HepG2 (cell line): Measurements from ENCODE around the gene ICAM5. TPM values are rescaled to one million over a fixed set of nuclear protein-coding genes. Genes with fewer than 3 reads are reported as not detected.

Source experiments
- HES4 ChIP-seq: sonication (generic); formaldehyde crosslinking; IDR thresholded peaks from 2 replicates; pipeline ENCODE4 v1.9.0; 2021; ENCODE audit warnings: mild to moderate bottlenecking, missing genetic modification reagents, borderline replicate concordance
- HOXD1 ChIP-seq: sonication (generic); formaldehyde crosslinking; IDR thresholded peaks from 2 replicates; pipeline ENCODE4 v1.5.0; 2020; ENCODE audit warnings: missing genetic modification reagents
- JUNB ChIP-seq: sonication (generic); formaldehyde crosslinking; IDR thresholded peaks from 2 replicates; pipeline ENCODE4 v1.8.0; 2022; ENCODE audit warnings: missing genetic modification reagents, mild to moderate bottlenecking, borderline replicate concordance
- POLR2A ChIP-seq, 2 experiments: IDR thresholded peaks; 2 replicates each; pipeline ENCODE4 v1.6.1; 2011; ENCODE audit warnings: low read depth in 2 of 2, low read length in 2 of 2, mild to moderate bottlenecking in 1 of 2, moderate library complexity in 1 of 2; ENCODE audit not compliant: insufficient read depth in 1 of 2
- RXRA ChIP-seq: sonication (generic); formaldehyde crosslinking; IDR thresholded peaks from 2 replicates; pipeline ENCODE4 v1.5.1; 2020; ENCODE audit warnings: missing genetic modification reagents
- ZBTB46 ChIP-seq: sonication (generic); formaldehyde crosslinking; IDR thresholded peaks from 2 replicates; pipeline ENCODE4 v1.4.0; 2020; ENCODE audit warnings: mild to moderate bottlenecking, missing genetic modification reagents, borderline replicate concordance
- ZNF839 ChIP-seq: sonication (generic); formaldehyde crosslinking; IDR thresholded peaks from 2 replicates; pipeline ENCODE4 v1.4.0; 2020; ENCODE audit warnings: missing genetic modification reagents, mild to moderate bottlenecking, borderline replicate concordance
- polyA plus RNA-seq, 8 experiments: library from polyadenylated mRNA; depleted of rRNA in 3 of 8; stranded (reverse) in 7 of 8; unstranded in 1 of 8; fragments of >200 nt; fragmentation: Illumina TruSeq in 4 of 8; extraction: Trizol in 4 of 8; gene quantifications; 2 replicates each; pipeline versions ENCODE4 v1.2.1 to v1.2.3, GENCODE V29; 2011 to 2016; ENCODE audit warnings: low read depth in 4 of 8, missing spikeins in 1 of 8, mixed read lengths in 1 of 8; ENCODE audit not compliant: insufficient read depth in 1 of 8
- total RNA-seq, 5 experiments: library from RNA; depleted of rRNA; stranded (reverse); fragments of >200 nt; fragmentation: Illumina TruSeq; extraction: Trizol; gene quantifications; 2 replicates each; pipeline ENCODE4 v1.2.3, GENCODE V29; 2016; ENCODE audit warnings: low read depth in 1 of 5
- TF ChIP-seq, protein P1 (sequence below), 2 experiments: fragments of 450-650 bp in 1 of 2; sonication (generic) in 1 of 2; formaldehyde crosslinking in 1 of 2; IDR thresholded peaks; 2 replicates each; pipeline versions ENCODE4 v1.6.1 to v1.8.0; 2016 to 2022; ENCODE audit warnings: antibody characterized with exemption in 1 of 2, mild to moderate bottlenecking in 1 of 2, missing genetic modification reagents in 1 of 2
- TF ChIP-seq, protein P2 (sequence below): sonication (generic); formaldehyde crosslinking; IDR thresholded peaks from 2 replicates; pipeline ENCODE4 v1.5.0; 2020; ENCODE audit warnings: mild to moderate bottlenecking, missing genetic modification reagents
- TF ChIP-seq, protein P3 (sequence below): sonication (generic); formaldehyde crosslinking; IDR thresholded peaks from 2 replicates; pipeline ENCODE4 v1.5.1; 2020; ENCODE audit warnings: missing genetic modification reagents, mild to moderate bottlenecking, borderline replicate concordance

Gene ICAM5
- total and polyA plus RNA-seq, 2 of the 13 experiments (the other 11 are each of a cell fraction or from before 2014, with no cell fraction given) = 0.46 to 1.6 TPM

DNA sequence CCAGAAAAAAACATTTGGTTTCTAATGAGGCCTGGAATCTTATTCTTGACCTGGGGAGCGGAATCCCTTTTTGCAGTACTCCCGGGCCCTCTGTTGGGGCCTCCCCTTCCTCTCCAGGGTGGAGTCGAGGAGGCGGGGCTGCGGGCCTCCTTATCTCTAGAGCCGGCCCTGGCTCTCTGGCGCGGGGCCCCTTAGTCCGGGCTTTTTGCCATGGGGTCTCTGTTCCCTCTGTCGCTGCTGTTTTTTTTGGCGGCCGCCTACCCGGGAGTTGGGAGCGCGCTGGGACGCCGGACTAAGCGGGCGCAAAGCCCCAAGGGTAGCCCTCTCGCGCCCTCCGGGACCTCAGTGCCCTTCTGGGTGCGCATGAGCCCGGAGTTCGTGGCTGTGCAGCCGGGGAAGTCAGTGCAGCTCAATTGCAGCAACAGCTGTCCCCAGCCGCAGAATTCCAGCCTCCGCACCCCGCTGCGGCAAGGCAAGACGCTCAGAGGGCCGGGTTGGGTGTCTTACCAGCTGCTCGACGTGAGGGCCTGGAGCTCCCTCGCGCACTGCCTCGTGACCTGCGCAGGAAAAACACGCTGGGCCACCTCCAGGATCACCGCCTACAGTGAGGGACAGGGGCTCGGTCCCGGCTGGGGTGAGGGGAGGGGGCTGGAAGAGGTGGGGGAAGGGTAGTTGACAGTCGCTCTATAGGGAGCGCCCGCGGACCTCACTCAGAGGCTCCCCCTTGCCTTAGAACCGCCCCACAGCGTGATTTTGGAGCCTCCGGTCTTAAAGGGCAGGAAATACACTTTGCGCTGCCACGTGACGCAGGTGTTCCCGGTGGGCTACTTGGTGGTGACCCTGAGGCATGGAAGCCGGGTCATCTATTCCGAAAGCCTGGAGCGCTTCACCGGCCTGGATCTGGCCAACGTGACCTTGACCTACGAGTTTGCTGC lies 2.7 kb upstream of the ICAM5 start, which contains the start of gene ICAM4 (continued):
- TF ChIP-seq, protein P1, sequence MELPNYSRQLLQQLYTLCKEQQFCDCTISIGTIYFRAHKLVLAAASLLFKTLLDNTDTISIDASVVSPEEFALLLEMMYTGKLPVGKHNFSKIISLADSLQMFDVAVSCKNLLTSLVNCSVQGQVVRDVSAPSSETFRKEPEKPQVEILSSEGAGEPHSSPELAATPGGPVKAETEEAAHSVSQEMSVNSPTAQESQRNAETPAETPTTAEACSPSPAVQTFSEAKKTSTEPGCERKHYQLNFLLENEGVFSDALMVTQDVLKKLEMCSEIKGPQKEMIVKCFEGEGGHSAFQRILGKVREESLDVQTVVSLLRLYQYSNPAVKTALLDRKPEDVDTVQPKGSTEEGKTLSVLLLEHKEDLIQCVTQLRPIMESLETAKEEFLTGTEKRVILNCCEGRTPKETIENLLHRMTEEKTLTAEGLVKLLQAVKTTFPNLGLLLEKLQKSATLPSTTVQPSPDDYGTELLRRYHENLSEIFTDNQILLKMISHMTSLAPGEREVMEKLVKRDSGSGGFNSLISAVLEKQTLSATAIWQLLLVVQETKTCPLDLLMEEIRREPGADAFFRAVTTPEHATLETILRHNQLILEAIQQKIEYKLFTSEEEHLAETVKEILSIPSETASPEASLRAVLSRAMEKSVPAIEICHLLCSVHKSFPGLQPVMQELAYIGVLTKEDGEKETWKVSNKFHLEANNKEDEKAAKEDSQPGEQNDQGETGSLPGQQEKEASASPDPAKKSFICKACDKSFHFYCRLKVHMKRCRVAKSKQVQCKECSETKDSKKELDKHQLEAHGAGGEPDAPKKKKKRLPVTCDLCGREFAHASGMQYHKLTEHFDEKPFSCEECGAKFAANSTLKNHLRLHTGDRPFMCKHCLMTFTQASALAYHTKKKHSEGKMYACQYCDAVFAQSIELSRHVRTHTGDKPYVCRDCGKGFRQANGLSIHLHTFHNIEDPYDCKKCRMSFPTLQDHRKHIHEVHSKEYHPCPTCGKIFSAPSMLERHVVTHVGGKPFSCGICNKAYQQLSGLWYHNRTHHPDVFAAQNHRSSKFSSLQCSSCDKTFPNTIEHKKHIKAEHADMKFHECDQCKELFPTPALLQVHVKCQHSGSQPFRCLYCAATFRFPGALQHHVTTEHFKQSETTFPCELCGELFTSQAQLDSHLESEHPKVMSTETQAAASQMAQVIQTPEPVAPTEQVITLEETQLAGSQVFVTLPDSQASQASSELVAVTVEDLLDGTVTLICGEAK (IDR thresholded peaks at IDR 0.05) = no peak
- TF ChIP-seq, protein P1 (CRISPR knock-in tag; IDR thresholded peaks at IDR 0.05) = 0 out of 2 replicates have a peak, but pooled peaks have one; percentile 29
- peak; percentile 29; the same call in 1 of the 2 replicates for TF ChIP-seq RXRA (CRISPR knock-in tag)
- TF ChIP-seq, protein P2, sequence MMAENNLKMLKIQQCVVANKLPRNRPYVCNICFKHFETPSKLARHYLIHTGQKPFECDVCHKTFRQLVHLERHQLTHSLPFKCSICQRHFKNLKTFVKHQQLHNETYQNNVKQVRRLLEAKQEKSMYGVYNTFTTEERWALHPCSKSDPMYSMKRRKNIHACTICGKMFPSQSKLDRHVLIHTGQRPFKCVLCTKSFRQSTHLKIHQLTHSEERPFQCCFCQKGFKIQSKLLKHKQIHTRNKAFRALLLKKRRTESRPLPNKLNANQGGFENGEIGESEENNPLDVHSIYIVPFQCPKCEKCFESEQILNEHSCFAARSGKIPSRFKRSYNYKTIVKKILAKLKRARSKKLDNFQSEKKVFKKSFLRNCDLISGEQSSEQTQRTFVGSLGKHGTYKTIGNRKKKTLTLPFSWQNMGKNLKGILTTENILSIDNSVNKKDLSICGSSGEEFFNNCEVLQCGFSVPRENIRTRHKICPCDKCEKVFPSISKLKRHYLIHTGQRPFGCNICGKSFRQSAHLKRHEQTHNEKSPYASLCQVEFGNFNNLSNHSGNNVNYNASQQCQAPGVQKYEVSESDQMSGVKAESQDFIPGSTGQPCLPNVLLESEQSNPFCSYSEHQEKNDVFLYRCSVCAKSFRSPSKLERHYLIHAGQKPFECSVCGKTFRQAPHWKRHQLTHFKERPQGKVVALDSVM (CRISPR knock-in tag) = no peak; the same call in 1 of the 2 replicates
- no peak for TF ChIP-seq ZBTB46
- no peak for TF ChIP-seq HOXD1
- TF ChIP-seq ZNF839 = no peak
- TF ChIP-seq, protein P3, sequence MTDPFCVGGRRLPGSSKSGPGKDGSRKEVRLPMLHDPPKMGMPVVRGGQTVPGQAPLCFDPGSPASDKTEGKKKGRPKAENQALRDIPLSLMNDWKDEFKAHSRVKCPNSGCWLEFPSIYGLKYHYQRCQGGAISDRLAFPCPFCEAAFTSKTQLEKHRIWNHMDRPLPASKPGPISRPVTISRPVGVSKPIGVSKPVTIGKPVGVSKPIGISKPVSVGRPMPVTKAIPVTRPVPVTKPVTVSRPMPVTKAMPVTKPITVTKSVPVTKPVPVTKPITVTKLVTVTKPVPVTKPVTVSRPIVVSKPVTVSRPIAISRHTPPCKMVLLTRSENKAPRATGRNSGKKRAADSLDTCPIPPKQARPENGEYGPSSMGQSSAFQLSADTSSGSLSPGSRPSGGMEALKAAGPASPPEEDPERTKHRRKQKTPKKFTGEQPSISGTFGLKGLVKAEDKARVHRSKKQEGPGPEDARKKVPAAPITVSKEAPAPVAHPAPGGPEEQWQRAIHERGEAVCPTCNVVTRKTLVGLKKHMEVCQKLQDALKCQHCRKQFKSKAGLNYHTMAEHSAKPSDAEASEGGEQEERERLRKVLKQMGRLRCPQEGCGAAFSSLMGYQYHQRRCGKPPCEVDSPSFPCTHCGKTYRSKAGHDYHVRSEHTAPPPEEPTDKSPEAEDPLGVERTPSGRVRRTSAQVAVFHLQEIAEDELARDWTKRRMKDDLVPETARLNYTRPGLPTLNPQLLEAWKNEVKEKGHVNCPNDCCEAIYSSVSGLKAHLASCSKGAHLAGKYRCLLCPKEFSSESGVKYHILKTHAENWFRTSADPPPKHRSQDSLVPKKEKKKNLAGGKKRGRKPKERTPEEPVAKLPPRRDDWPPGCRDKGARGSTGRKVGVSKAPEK = no peak
- TF ChIP-seq POLR2A (IDR thresholded peaks at IDR 0.05; ENCODE audit: insufficient read depth in 1 of 2, low read depth in 2 of 2, low read length in 2 of 2) = peak in 1 of 2 experiments; percentile 15; a peak in 1 of 4 replicates
- TF ChIP-seq JUNB = no peak
- no peak for TF ChIP-seq HES4 (CRISPR knock-in tag)
